HFF-Myc (cell line): ENCODE data around the gene SLIT1.

Experiments used
- DNase-seq: peaks from one replicate; pipeline ENCODE4 v3.0.0-alpha.2; 2011; ENCODE audit warnings: low read depth; ENCODE audit errors: extremely low read depth
- H3K4me3 ChIP-seq: replicated peaks from 2 replicates; pipeline ENCODE4 v1.5.1; 2011; ENCODE audit warnings: low read depth, mild to moderate bottlenecking, control low read depth, low read length
- TF ChIP-seq, protein P1 (sequence below): IDR thresholded peaks from 2 replicates; pipeline ENCODE4 v1.5.1; 2012; ENCODE audit warnings: mild to moderate bottlenecking, low read depth, low read length, control low read depth; ENCODE audit errors: missing control alignments

Gene SLIT1

DNA sequence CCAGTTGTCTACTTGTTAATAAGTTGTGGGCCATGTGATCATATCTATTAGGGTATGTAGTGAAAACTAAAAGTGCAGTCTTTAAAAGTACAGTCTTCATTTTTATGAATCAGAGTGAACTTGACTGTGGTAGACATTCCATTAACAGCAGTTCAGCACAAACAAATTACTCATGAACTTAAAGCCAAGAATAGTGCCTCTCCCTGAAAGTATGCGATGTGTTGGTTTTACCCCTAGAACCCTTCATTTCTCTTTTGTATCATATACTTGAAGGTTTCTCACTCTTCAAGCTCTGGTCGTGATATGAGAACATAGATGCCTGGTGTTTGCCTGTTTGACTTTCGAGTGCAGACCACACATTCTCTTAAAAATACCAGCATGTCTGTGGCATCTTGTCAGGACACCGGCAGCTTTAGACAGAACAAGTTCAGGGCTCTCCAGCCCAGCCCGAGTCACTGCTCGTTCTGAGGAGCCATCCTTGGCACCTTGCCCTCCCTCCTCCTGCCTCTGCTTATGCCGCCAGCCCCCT lies 194.4 kb downstream of the SLIT1 start:
- DNase-seq = no peak
- TF ChIP-seq, protein P1, sequence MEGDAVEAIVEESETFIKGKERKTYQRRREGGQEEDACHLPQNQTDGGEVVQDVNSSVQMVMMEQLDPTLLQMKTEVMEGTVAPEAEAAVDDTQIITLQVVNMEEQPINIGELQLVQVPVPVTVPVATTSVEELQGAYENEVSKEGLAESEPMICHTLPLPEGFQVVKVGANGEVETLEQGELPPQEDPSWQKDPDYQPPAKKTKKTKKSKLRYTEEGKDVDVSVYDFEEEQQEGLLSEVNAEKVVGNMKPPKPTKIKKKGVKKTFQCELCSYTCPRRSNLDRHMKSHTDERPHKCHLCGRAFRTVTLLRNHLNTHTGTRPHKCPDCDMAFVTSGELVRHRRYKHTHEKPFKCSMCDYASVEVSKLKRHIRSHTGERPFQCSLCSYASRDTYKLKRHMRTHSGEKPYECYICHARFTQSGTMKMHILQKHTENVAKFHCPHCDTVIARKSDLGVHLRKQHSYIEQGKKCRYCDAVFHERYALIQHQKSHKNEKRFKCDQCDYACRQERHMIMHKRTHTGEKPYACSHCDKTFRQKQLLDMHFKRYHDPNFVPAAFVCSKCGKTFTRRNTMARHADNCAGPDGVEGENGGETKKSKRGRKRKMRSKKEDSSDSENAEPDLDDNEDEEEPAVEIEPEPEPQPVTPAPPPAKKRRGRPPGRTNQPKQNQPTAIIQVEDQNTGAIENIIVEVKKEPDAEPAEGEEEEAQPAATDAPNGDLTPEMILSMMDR = no peak
- no peak overlapping the region for H3K4me3 ChIP-seq

DNA sequence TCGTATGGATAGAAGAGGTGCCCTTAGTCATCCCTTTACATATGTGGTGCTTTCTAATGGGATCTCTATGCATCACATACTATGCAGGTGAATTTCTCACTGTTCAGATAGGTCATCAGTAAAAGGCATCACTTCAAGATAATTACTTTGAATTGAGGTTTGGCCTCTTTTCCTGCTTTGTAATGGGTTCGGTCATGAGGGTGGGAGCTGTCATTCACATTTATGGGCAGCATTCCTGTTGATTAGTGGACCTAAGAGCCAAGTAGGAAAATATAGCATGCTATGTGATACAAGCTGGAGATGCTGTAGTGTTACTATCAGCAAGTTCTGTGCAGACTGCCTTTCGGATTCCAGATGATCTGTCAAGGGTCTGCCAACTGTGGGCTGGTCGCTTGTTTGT lies 197.3 kb downstream of the SLIT1 start:
- TF ChIP-seq, protein P1 = no peak
- H3K4me3 ChIP-seq = no peak overlapping the region
- no peak for DNase-seq

DNA sequence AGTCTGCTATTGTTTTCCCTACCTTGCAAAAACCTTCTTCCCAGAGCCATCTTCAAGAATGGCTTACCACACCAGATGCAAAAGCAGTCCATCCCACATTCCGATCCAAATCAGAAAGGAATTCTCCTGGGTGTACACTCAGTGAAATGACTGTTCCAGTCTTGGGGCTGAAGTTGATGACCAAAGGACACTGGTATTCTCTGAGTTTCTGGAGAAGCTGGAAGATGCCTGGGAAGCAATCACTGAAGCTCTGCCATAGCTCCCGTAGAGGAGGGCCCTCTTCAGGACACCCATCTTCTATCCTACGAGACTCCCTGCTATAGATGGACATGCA lies 197.9 kb downstream of the SLIT1 start:
- no peak for DNase-seq
- H3K4me3 ChIP-seq = no peak overlapping the region
- TF ChIP-seq, protein P1 = no peak

DNA sequence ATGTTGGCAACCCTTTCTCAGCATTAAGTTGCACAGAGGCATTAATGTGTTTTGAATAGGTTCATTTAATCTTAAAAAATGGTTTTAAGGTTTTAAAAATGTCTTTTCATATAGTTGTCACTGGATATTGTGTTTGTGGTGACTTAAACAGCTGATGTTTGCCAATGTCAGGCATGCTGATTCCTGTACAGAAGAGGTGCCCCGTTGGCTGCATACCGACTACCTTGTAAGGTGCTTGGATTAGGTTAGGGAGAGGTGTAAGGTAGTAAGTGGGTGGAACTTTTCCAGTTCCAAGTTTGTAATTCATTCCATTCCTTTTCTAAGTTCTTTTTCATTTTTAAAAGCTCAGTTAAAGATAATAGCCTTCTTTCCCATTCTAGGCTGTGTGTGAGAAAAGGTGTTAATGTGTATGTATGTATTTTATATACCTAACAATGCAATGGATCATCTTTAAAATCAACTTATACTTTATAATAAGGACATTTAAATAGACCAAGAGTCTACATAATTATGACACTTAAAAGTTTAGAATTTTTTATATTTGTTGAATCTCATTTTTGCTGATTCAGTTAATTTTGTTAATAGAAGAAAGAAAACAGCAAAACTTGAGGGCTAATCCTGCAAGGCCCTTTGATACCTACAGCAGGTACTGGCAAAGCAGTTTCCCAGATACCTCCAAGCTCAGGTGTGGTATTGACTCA lies 198.5 kb downstream of the SLIT1 start:
- no peak for DNase-seq
- H3K4me3 ChIP-seq = no peak overlapping the region
- TF ChIP-seq, protein P1 = no peak

DNA sequence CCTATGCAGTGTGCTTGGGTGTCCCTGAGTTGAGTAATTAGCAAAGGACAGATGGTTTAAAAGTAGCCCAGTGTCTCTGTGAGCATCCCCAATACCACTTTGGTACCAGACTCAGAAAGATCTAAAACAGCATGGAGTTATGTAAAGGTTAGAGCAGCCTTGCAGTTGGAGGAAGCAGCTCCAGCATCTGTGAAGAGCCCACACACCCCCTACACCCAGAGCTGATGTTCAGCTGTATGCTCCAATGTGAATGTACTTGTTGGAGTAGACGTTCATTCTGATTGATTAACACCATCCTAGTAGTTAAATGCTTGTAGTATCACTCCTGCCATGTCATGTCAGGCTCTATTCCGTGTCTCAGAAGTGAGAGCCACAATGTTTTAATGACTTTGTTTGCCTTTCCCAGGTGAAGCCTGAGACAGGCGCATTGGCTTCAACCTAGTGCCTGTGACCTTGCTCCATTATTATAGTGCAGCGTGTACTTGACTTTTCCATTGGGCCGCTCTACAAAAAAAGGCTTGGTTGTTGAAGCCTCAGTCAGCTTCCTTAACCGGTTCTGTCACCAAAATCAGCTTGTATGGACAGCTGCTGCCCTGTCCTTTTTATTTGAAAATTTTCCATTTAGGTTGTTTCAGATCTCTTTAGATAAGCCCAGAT lies 199.4 kb downstream of the SLIT1 start:
- no peak for DNase-seq
- H3K4me3 ChIP-seq = no peak overlapping the region
- TF ChIP-seq, protein P1 = no peak

DNA sequence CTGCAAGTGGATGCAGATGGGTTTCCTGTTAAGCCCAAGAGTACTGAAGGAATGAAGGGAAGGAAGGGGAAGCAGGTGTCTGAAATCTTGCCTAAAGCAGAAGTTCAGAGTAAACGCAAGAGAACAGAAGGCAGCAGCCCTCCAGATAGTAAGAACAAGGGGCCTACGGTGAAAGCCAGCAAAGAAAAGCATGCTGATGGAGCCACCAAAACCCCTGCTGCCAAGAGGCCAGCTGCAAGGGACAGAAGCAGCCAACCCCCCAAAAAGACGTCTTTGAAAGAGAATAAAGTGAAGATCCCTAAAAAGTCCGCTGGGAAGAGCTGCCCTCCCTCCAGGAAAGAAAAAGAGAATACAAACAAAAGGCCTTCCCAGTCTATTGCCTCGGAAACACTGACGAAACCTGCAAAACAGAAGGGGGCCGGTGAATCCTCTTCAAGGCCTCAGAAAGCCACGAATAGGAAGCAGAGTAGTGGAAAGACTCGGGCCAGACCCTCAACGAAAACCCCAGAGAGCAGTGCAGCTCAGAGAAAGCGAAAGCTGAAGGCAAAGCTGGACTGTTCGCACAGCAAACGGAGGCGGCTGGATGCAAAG lies 201.1 kb downstream of the SLIT1 start:
- no peak overlapping the region for H3K4me3 ChIP-seq
- no peak for DNase-seq
- TF ChIP-seq, protein P1 = no peak
